Fibroblast of peridontal ligament (primary cell): Measurements from ENCODE around the gene ITGAX.

Experiments
- DNase-seq: peaks from one replicate; pipeline ENCODE4 v3.0.0-alpha.2; 2010; ENCODE audit errors: extremely low read depth

Gene ITGAX

GRCh38 chr16:31348579-31348978, 6.4 kb upstream of the ITGAX start:
- DNase-seq: no peak

- DNase-seq: no peak
These were observed 4.5 kb upstream of the ITGAX start for GRCh38 chr16:31350275-31351005.

- no peak for DNase-seq
These were observed 3.6 kb upstream of the ITGAX start for GRCh38 chr16:31351246-31351941.

GRCh38 chr16:31351942-31352325, 3.0 kb upstream of the ITGAX start:
- DNase-seq: no peak

GRCh38 chr16:31352376-31353115, 2.4 kb upstream of the ITGAX start:
- DNase-seq: no peak

- no peak for DNase-seq
These were observed 590 bp downstream of the ITGAX start for GRCh38 chr16:31355431-31356100.

GRCh38 chr16:31356566-31357323, 1.8 kb downstream of the ITGAX start:
- no peak for DNase-seq

- DNase-seq: no peak
These were observed 2.5 kb downstream of the ITGAX start for GRCh38 chr16:31357324-31358109.

- DNase-seq: no peak
These were observed 5.3 kb downstream of the ITGAX start for GRCh38 chr16:31360251-31360650.

- DNase-seq: no peak
These were observed 6.5 kb downstream of the ITGAX start for GRCh38 chr16:31361201-31362110.

GRCh38 chr16:31362476-31363405, 7.8 kb downstream of the ITGAX start:
- no peak for DNase-seq

- DNase-seq: no peak
These were observed 8.7 kb downstream of the ITGAX start for GRCh38 chr16:31363721-31364120.

GRCh38 chr16:31364421-31364820, 9.4 kb downstream of the ITGAX start:
- DNase-seq: no peak

- no peak for DNase-seq
These were observed 10.3 kb downstream of the ITGAX start for GRCh38 chr16:31365131-31365865.

GRCh38 chr16:31367853-31368252, 12.9 kb downstream of the ITGAX start:
- DNase-seq: no peak

GRCh38 chr16:31371008-31371407, 16.0 kb downstream of the ITGAX start:
- no peak for DNase-seq

- DNase-seq: no peak
These were observed 16.9 kb downstream of the ITGAX start for GRCh38 chr16:31371619-31372484.
